D721Med (cell line): ENCODE results near the gene FIBP.

ENCODE experiments used
- DNase-seq: peaks from one replicate; pipeline ENCODE4 v3.0.0; 2011; ENCODE audit warnings: low spot score; ENCODE audit not compliant: insufficient read length
- FAIRE-seq: peaks from 2 replicates; lab custom pipeline; 2011; peaks lifted over from hg19 to GRCh38; lab: Jason Lieb, UNC
- TF ChIP-seq, protein P1 (sequence below): IDR thresholded peaks from 2 replicates; pipeline ENCODE4 v1.5.1; 2012; ENCODE audit warnings: mild to moderate bottlenecking, control low read depth; ENCODE audit not compliant: insufficient read depth; ENCODE audit errors: missing control alignments

Gene FIBP

DNA sequence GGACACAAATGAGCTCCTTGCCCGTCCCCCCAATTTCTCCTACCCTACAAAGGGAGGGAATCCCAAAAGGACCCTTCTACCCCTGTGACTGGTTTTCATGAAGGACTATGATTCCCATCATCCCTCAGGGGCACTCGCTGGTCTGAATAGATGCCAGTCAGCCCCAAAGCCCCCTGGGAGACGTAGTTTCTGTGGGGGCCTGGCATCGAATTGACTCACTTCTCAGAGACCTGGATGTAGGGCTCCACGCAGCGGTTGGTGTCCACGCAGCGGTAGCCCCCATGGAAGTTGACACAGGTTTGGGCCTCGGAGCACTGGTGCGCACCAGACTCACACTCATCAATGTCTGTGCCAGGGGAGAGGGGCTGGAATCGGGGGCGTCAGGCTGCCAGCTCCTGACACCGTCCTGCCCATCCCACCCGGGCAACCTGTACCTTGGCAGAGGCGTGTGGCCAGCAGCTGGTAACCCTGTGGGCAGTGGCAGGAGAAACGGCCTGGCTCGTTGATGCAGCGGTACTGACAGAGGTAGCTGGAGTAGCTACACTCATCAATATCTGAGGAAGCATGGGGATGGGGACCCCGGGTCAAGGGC lies 20.1 kb downstream of the FIBP start:
- TF ChIP-seq, protein P1, sequence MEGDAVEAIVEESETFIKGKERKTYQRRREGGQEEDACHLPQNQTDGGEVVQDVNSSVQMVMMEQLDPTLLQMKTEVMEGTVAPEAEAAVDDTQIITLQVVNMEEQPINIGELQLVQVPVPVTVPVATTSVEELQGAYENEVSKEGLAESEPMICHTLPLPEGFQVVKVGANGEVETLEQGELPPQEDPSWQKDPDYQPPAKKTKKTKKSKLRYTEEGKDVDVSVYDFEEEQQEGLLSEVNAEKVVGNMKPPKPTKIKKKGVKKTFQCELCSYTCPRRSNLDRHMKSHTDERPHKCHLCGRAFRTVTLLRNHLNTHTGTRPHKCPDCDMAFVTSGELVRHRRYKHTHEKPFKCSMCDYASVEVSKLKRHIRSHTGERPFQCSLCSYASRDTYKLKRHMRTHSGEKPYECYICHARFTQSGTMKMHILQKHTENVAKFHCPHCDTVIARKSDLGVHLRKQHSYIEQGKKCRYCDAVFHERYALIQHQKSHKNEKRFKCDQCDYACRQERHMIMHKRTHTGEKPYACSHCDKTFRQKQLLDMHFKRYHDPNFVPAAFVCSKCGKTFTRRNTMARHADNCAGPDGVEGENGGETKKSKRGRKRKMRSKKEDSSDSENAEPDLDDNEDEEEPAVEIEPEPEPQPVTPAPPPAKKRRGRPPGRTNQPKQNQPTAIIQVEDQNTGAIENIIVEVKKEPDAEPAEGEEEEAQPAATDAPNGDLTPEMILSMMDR: no peak
- DNase-seq (no peak), FAIRE-seq (no peak)

DNA sequence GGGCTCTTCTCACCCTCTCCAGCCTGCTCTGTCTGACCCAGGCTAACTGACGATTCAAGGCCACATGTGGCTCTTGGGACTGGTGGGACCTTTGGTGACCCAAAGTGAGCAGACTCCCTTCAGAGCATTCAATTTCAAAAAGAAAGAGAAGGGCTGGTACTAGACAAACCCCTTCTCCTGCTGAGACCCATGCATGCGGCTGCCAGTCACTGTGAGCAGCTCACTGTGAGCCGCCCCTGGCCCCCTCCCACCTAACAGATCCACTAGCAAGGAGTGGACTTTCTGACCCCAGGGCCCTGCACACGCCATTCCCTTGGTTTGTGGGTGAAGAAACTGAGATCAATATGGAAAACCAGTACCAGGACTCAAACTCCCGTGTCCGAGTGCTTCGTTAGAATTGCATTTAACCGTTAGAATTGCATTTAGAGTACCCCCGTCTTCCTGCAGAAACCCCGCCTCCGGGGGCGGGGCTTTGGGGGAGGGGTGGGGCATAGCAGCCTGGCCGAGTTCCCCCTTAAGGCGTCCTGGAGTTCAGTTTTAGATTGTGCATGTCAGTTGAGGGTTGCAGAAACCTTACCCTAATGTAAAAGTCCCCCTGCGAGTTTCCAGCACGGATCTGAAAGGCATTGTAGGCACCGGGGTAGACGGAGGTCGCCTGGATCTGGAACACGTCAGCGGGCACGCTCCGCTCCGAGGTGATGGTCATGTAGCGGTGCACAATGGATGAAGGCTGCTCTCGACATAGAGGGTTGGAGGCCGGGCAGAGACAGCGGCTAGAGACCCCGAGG lies 20.8 kb downstream of the FIBP start:
- DNase-seq: no peak
- no peak for FAIRE-seq
- TF ChIP-seq, protein P1: no peak

DNA sequence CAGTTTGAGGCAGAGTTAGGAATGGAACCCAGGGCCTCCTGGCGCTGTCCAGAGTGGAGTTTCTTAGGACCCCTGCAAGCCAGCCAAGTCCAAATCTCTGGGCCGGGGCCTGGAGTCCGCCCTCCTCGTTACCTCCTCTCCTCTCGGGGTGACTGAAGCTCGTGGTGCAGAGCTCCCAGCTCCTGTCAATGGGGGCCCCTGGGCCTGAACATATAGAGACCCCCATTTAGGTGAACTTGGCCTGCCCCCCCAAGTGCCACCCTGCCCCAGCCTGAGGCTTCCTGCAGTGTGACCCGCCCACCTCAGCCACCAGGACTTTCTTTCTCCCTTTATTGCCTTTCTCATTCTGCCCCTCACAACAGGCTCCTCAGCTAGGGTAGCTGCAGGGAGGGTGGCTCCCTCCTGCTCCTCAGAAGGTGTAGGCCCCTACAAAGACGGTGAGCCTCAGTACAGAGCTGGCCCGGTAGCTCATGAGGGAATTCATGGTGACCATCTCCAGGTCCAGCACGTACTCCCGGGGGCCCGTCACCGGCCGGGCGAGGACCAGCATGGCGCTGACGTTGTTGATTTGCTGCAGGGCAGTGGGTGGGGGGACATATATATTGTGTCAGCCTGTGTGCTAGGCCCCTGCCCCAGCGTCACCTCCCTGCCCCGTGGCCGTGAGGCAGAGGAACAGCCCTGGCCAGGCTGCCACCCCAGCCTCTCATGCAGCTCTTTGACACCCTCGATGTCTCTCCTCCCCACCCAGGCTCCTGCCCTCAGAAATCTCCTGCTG lies 21.6 kb downstream of the FIBP start:
- TF ChIP-seq, protein P1: no peak
- FAIRE-seq (no peak), DNase-seq (no peak)

DNA sequence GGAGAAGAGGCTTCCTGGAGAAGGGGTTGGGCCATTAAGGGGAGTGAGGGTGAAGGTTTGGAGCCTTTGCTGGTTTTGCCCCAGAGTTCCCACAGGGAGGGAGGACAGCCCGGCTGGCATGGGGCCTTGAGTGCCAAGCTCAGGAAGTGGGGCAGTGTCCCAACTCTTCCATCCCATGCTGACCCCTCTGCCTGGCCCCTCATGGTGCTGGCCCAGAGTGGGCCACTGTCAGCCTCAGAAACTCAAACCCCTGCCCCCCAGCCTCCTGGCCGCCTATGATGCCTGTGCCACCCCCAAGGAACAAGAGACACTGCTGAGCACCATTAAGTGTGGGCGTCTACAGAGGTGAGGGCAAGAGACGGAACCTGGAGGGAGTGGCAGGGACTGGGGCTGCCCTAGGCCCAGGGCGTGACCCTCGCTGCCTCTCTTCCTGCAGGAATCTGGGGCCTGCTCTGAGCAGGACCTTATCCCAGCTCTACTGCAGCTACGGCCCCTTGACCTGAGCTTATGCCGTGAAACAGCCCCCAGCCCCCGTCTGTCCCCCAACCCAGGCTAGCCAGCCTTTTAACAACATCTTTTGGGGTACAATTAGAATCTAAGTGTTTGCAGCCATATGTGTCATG lies 22.6 kb downstream of the FIBP start:
- TF ChIP-seq, protein P1: no peak
- DNase-seq: no peak
- no peak for FAIRE-seq

DNA sequence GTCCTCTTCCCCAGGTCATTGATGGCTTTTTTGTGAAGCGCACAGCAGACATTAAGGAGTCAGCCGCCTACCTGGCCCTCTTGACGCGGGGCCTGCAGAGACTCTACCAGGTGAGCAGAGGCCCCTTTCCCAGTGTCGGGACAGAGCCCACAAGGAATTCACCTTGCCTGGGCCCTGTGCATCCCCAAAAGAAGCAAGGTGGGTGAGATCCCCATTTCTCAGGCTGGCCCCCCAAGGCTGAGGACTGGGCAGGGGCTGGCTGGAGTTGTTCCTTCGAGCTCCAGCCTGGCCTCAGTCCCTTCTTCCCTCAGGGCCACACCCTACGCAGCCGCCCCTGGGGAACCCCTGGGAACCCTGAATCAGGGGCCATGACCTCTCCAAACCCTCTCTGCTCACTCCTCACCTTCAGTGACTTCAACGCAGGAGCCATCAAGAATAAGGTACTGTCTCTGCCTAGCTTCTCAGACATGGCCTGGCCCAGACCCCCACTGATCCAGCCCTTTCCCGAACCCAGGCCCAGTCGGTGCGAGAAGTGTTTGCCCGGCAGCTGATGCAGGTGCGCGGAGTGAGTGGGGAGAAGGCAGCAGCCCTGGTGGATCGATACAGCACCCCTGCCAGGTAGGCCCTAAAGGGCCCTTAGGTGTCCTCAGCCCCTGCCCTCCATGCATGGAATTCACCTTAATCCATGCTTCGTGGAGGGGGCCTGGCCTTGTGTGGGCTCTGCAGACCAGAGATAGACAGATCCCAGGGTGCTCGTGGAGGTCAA lies 23.4 kb downstream of the FIBP start:
- TF ChIP-seq, protein P1: no peak
- no peak for FAIRE-seq
- no peak for DNase-seq

DNA sequence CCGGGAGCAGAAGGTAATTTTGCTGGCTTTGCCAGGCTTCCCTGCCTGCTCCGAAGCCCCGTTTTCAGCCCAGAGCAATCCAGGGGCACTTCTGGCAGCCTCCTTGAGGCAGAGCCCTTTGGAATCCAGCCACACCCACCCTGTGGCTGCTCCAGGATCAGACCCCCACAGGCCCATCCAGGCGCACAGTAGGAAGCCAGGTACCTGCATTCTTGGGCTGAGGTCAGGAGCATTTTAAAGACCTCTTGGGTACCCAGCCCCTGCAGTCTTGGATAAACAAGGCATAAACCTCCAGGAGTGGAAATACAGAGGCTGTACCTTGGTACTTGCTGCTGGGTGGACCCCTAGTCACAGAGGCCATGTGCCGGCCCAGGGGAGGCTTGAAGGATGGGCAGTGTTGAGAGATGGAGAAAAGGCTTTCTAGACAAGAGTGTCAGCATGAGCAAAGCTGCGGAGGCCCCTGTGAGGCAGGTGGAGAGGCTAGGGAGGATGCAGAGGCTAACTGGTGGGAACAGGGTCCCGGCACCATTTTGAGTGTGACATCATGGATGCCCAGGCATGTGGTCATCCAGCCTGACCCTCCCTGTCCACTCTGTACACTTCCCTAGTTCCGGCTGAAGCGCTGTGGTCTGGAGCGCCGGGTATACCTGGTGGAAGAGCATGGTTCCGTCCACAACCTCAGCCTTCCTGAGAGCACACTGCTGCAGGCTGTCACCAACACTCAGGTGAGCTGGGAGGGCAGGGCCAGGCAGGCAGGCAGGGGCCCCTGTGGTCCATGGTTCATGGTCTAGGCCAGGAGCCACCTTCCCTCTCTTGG lies 24.2 kb downstream of the FIBP start:
- no peak for FAIRE-seq
- DNase-seq: no peak
- TF ChIP-seq, protein P1: no peak
